Naive thymus-derived CD8-positive, alpha-beta T cell (primary cell): ENCODE data around the gene ZBTB49. TPM values are rescaled to one million over a fixed set of nuclear protein-coding genes. Genes with fewer than 3 reads are reported as not detected.
"Not testable (repeated sequence)": the region's sequence is repeated elsewhere in the genome, so short reads cannot be mapped to it uniquely, and the experiment has no call there.

Source experiments
- ATAC-seq, 2 donors: fragments of 150-1000 bp; cut with Tn5 transposase in 1 of 2; sonication (Bioruptor Pico), chemical (Tn5 transposase) in 1 of 2; 1 replicate in 1 of 2; 2 replicates in 1 of 2; pipeline ENCODE4 v1.10.0; 2021; ENCODE audit warnings: mild to moderate bottlenecking in 2 of 2, moderate library complexity in 2 of 2
- POLR2A ChIA-PET: fragments of 350-600 bp; sonication (Branson Sonifier 250); formaldehyde crosslinking; loops from one replicate; lab custom pipeline; 2021; ENCODE audit warnings: antibody characterized with exemption; lab: Charles Lee
- DNase-seq, 10 donors: peaks; one replicate each; pipeline versions ENCODE4 v3.0.0 to v3.0.0-alpha.2; 2020 to 2022
- H3K27ac Mint-ChIP-seq, 10 donors: one replicate each; pipeline ENCODE4 v1.8.0; 2020 to 2022; ENCODE audit warnings: mild to moderate bottlenecking in 10 of 10, mixed read lengths in 10 of 10, moderate library complexity in 4 of 10, inconsistent platforms in 1 of 10
- H3K27me3 Mint-ChIP-seq, 5 donors: one replicate each; pipeline ENCODE4 v1.8.0; 2021 to 2022; ENCODE audit warnings: mixed read lengths in 5 of 5
- H3K36me3 Mint-ChIP-seq, 3 donors: one replicate each; pipeline ENCODE4 v1.8.0; 2020 to 2022; ENCODE audit warnings: mixed read lengths in 3 of 3, mild to moderate bottlenecking in 2 of 3, inconsistent platforms in 1 of 3
- H3K4me1 Mint-ChIP-seq, 4 donors: one replicate each; pipeline ENCODE4 v1.8.0; 2021 to 2022; ENCODE audit warnings: mixed read lengths in 4 of 4
- H3K4me3 Mint-ChIP-seq, 10 donors: one replicate each; pipeline ENCODE4 v1.8.0; 2020 to 2022; ENCODE audit warnings: mild to moderate bottlenecking in 10 of 10, mixed read lengths in 10 of 10, moderate library complexity in 6 of 10, inconsistent platforms in 1 of 10
- H3K9me3 Mint-ChIP-seq, 9 donors: one replicate each; pipeline ENCODE4 v1.8.0; 2020 to 2022; ENCODE audit warnings: mixed read lengths in 9 of 9, mild to moderate bottlenecking in 3 of 9, inconsistent platforms in 1 of 9, moderate library complexity in 1 of 9
- polyA plus RNA-seq, 3 donors: library from polyadenylated mRNA; unstranded; fragments of 300-500 nt; fragmentation: Illumina TruSeq; gene quantifications; one replicate each; pipeline ENCODE4 v1.2.3, GENCODE V29; 2021
- total RNA-seq, 8 experiments: library from RNA in 2 of 8; stranded (reverse) in 2 of 8; gene quantifications; one replicate each; pipeline ENCODE4 v1.2.3 and lab custom pipeline; 2021 to 2026

Gene ZBTB49
- total RNA-seq: 10 to 100 TPM; 12.0 to 13.1 TPM
- polyA plus RNA-seq: 1 to 10 TPM; 3.2 to 4.5 (median 3.9) TPM
- 6.4 to 16.9 (median 12.5) reads per million in 6 experiments for total RNA-seq (lab: John Stamatoyannopoulos, UW)

- DNase-seq (peak; percentile 94 to 98 (median 97)), ATAC-seq (peak; percentile 92 to 93)
- no peaks in the 10 kb centered on the region for H3K27me3 Mint-ChIP-seq
- POLR2A ChIA-PET: interaction anchor here (0.6 to 1.8 kb wide), 7 partner anchors 15 to 1931 kb away, joined by 3 to 11 read pairs (median 5); partner anchors contain the start of gene TMEM128
- peak within 1 kb of the TSS; percentile 94 to 99 (median 97) for H3K4me3 Mint-ChIP-seq
- peaks cover 0 to 27% (median 10%) of the 10 kb centered on the region in 3 donors for H3K36me3 Mint-ChIP-seq
- H3K4me1 Mint-ChIP-seq: peaks cover 33 to 73% (median 65%) of the 10 kb centered on the region in 4 donors
- no peaks in the 10 kb centered on the region for H3K9me3 Mint-ChIP-seq
- peak within 1 kb of the TSS; percentile 80 to 97 (median 94) for H3K27ac Mint-ChIP-seq
Observed at GRCh38 chr4:4289941-4290850, at the start of gene ZBTB49, which contains the start of gene LYAR. Gene ZBTB49 (plus strand): TSS chr4:4290251. CDS start chr4:4299946, 9,695 bp downstream. Gene LYAR (minus strand): TSS chr4:4290154. CDS start chr4:4283742, 6,412 bp downstream.

DNA sequence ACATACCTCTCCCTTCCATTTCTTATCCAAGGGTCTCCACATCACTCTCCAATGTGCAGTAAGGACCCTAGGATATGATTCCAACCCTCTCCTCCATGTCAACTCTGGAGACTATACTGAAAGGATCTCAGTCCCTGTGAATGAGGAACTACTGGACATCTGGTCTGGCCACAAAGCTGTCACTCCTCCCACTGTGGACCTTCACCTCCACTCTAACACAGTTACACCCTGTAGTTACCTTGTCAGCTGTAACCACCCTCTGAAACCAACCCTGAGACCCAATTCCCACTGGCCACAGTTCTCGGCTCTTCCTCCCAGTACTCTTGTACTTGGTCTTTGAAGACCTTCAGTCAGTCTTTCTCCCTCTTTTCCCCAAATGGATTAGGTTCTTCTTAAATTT lies 44.9 kb upstream of the ZBTB49 start:
- DNase-seq: no peak
- peak overlapping the region in 1 of 10 donors; percentile 40 for H3K4me3 Mint-ChIP-seq
- peaks cover 26 to 44% (median 38%) of the 10 kb centered on the region in 4 donors for H3K4me1 Mint-ChIP-seq
- POLR2A ChIA-PET: no interaction called here
- H3K36me3 Mint-ChIP-seq: peaks cover 3 to 55% (median 12%) of the 10 kb centered on the region in 3 donors
- no peak for ATAC-seq
- peak overlapping the region in 3 of 10 donors; percentile 13 to 65 (median 54) for H3K27ac Mint-ChIP-seq
- H3K27me3 Mint-ChIP-seq: no peaks in the 10 kb centered on the region
- no peaks in the 10 kb centered on the region for H3K9me3 Mint-ChIP-seq

DNA sequence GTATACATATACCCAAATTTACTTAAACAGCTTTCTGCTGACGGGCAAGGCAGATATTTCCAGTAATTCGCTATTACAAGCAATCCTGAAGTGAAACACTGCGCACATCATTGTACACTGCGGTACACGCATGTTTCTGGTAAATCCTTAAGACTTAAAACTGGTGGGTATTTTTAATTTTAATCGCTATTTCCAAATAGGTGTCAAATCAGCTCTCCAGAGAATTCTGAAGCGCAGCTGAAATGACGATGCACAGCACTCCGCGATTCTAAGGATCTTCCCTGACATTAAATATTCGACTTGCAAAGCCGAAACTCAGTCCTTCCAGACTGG lies 42.4 kb upstream of the ZBTB49 start:
- peak; percentile 27 to 49 for ATAC-seq
- POLR2A ChIA-PET: interaction anchor here (1.1 to 2.7 kb wide), 11 partner anchors 9 to 294 kb away, joined by 3 to 11 read pairs (median 7); partner anchors contain the start of genes LYAR, NSG1, STX18 and ZBTB49

GRCh38 chr4:4248029-4248884 lies 41.8 kb upstream of the ZBTB49 start, which contains the start of gene TMEM128:
Gene TMEM128 (minus strand): TSS chr4:4248223. CDS start chr4:4248202, 21 bp downstream.
- peak within 1 kb of the TSS; percentile 90 to 98 (median 96) for H3K4me3 Mint-ChIP-seq
- no peaks in the 10 kb centered on the region for H3K9me3 Mint-ChIP-seq
- POLR2A ChIA-PET: interaction anchor here (0.6 to 2.7 kb wide), 14 partner anchors 8 to 294 kb away, joined by 3 to 11 read pairs (median 6); partner anchors contain the start of genes LYAR, NSG1, STX18 and ZBTB49
- DNase-seq: peak; percentile 83 to 95 (median 92)
- ATAC-seq: peak; percentile 96 to 97
- no peaks in the 10 kb centered on the region for H3K27me3 Mint-ChIP-seq
- H3K4me1 Mint-ChIP-seq: peaks cover 29 to 41% (median 38%) of the 10 kb centered on the region in 4 donors
- peak within 1 kb of the TSS; percentile 97 to 99 (median 99) for H3K27ac Mint-ChIP-seq
- H3K36me3 Mint-ChIP-seq: peaks cover 3 to 27% (median 8%) of the 10 kb centered on the region in 3 donors

More for the DNA sequence above, 42.4 kb upstream of the ZBTB49 start:
- Mint-ChIP-seq H3K36me3 (peaks cover 3 to 31% (median 8%) of the 10 kb centered on the region in 3 donors), H3K4me1 (peaks cover 27 to 41% (median 36%) of the 10 kb centered on the region in 4 donors), H3K9me3 (no peaks in the 10 kb centered on the region), H3K27me3 (no peaks in the 10 kb centered on the region), H3K4me3 (peak overlapping the region; percentile 90 to 98 (median 96)), H3K27ac (peak overlapping the region; percentile 97 to 99 (median 99))
- no peak for DNase-seq

DNA sequence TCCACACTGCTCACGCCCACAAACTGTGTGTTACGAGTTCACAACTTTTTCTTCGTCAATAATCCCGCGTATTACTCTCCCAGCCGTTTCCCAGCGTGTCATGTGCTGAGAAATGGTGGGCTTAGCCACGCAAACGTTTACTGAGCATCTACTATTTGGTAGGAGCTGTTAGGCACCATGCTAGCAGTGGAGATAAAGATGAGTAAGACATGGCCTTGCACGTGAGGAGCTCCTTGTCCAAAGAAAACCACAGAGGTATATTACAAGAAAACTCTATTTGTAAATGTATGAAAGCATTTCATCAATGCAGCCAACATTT lies 41.2 kb upstream of the ZBTB49 start:
- Mint-ChIP-seq H3K27ac (peak overlapping the region; percentile 97 to 99 (median 99)), H3K9me3 (no peaks in the 10 kb centered on the region), H3K4me1 (peaks cover 24 to 36% (median 35%) of the 10 kb centered on the region in 4 donors), H3K27me3 (no peaks in the 10 kb centered on the region), H3K4me3 (peak overlapping the region; percentile 90 to 98 (median 96)), H3K36me3 (peaks cover 0 to 21% (median 8%) of the 10 kb centered on the region in 3 donors)
- ATAC-seq: no peak
- POLR2A ChIA-PET: interaction anchor here (0.6 to 2.7 kb wide), 9 partner anchors 7 to 293 kb away, joined by 3 to 11 read pairs (median 7); partner anchors contain the start of genes LYAR, STX18 and ZBTB49
- DNase-seq: no peak

- H3K9me3 Mint-ChIP-seq, ATAC-seq, H3K27me3 Mint-ChIP-seq, DNase-seq: not testable (repeated sequence)
- Mint-ChIP-seq H3K4me3 (peak overlapping the region in 8 of 10 donors; percentile 18 to 97 (median 91)), H3K27ac (peak overlapping the region in 7 of 10 donors; percentile 82 to 99 (median 99)), H3K36me3 (peaks cover 0 to 16% (median 8%) of the 10 kb centered on the region in 3 donors), H3K4me1 (peaks cover 23 to 35% (median 34%) of the 10 kb centered on the region in 4 donors)
- POLR2A ChIA-PET: interaction anchor here (1.0 to 2.7 kb wide), 7 partner anchors 11 to 293 kb away, joined by 3 to 11 read pairs (median 7); partner anchors contain the start of genes LYAR, STX18 and ZBTB49
Observed at GRCh38 chr4:4249342-4249741, 40.7 kb upstream of the ZBTB49 start.

DNA sequence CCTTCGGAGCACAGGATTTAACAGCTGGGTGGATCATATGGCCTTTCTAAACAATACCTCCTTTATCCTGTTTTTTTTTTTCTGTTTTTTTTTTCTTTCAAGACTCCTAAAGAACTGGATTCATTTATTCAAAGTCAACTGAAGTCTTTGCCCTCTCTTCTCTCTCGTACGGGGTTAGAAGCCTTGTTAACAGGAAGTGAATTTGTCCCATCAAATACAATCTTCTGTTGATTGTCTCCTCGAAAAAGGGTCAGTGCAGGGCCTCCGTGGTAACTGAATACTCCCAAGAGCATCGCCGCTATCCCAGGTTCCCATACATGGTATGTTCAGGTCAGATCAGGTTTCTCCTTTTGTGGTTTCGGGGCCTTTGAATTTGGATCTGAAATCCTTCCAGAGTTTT lies 40.2 kb upstream of the ZBTB49 start:
- no peak for ATAC-seq
- H3K4me1 Mint-ChIP-seq: peaks cover 23 to 34% (median 33%) of the 10 kb centered on the region in 4 donors
- no peaks in the 10 kb centered on the region for H3K9me3 Mint-ChIP-seq
- peak overlapping the region in 4 of 10 donors; percentile 24 to 51 (median 42) for H3K27ac Mint-ChIP-seq
- peaks cover 0 to 3% (median 0%) of the 10 kb centered on the region in 5 donors for H3K27me3 Mint-ChIP-seq
- peak overlapping the region in 6 of 10 donors; percentile 40 to 73 (median 45) for H3K4me3 Mint-ChIP-seq
- POLR2A ChIA-PET: interaction anchor here (0.7 to 2.7 kb wide), 2 partner anchors 40 to 86 kb away, joined by 3 to 11 read pairs; partner anchors contain the start of genes LYAR and ZBTB49
- DNase-seq: no peak
- peaks cover 0 to 11% (median 4%) of the 10 kb centered on the region in 3 donors for H3K36me3 Mint-ChIP-seq

GRCh38 chr4:4254199-4254598 lies 35.9 kb upstream of the ZBTB49 start:
- DNase-seq (no peak), ATAC-seq (no peak)
- H3K27ac Mint-ChIP-seq: no peak overlapping the region
- H3K27me3 Mint-ChIP-seq: peaks cover 0 to 3% (median 0%) of the 10 kb centered on the region in 5 donors
- H3K4me1 Mint-ChIP-seq: peaks cover 0 to 8% (median 2%) of the 10 kb centered on the region in 4 donors
- H3K4me3 Mint-ChIP-seq: no peak overlapping the region
- POLR2A ChIA-PET: no interaction called here
- no peaks in the 10 kb centered on the region for H3K36me3 Mint-ChIP-seq
- H3K9me3 Mint-ChIP-seq: no peaks in the 10 kb centered on the region

- Mint-ChIP-seq H3K4me3 (no peak overlapping the region), H3K27ac (no peak overlapping the region), H3K36me3 (no peaks in the 10 kb centered on the region), H3K4me1 (peaks cover 0 to 6% (median 1%) of the 10 kb centered on the region in 4 donors), H3K9me3 (no peaks in the 10 kb centered on the region), H3K27me3 (peaks cover 0 to 3% (median 0%) of the 10 kb centered on the region in 5 donors)
- DNase-seq: no peak
- POLR2A ChIA-PET: no interaction called here
- ATAC-seq: no peak
Observed at GRCh38 chr4:4254666-4255065, 35.4 kb upstream of the ZBTB49 start.

GRCh38 chr4:4256799-4257198 lies 33.3 kb upstream of the ZBTB49 start:
- H3K36me3 Mint-ChIP-seq: no peaks in the 10 kb centered on the region
- H3K4me1 Mint-ChIP-seq: peaks cover 0 to 9% (median 3%) of the 10 kb centered on the region in 4 donors
- no peak overlapping the region for H3K27ac Mint-ChIP-seq
- H3K9me3 Mint-ChIP-seq: no peaks in the 10 kb centered on the region
- no peak for DNase-seq
- peaks cover 0 to 3% (median 0%) of the 10 kb centered on the region in 5 donors for H3K27me3 Mint-ChIP-seq
- ATAC-seq: no peak
- POLR2A ChIA-PET: interaction anchor here (0.6 to 1.6 kb wide), 2 partner anchors 9 to 13 kb away, joined by 5 read pairs; partner anchors contain the start of gene TMEM128
- H3K4me3 Mint-ChIP-seq: no peak overlapping the region

DNA sequence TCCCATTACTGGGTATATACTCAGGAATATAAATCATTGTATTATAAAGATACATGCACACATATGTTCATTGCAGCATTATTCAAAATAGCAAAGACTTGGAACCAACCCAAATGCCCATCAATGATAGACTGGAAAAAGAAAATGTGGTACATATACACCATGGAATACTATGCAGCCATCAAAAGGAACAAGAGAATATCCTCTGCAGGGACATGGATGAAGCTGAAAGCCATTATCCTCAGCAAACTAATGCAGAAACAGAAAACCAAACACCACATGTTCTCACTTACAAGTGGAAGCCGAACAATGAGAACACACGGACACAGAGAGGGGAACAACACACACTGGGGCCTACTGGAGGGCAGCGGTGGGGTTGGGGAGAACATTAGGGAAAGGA lies 32.3 kb upstream of the ZBTB49 start:
- H3K27ac Mint-ChIP-seq, DNase-seq, H3K9me3 Mint-ChIP-seq, H3K4me3 Mint-ChIP-seq, POLR2A ChIA-PET, H3K4me1 Mint-ChIP-seq, ATAC-seq, H3K27me3 Mint-ChIP-seq, H3K36me3 Mint-ChIP-seq: not testable (repeated sequence)
